Measurements from ENCODE around the gene RUNX1.

Gene RUNX1

GRCh38 chr21:34924194-34924593 is 124.9 kb downstream of the RUNX1 start:
- Histone ChIP-seq H3K36me3 (no peaks in the 10 kb centered on the region), H3K27me3 (no peaks in the 10 kb centered on the region), H3K9me3 (no peaks in the 10 kb centered on the region; the same call in 1 of the 2 replicates), H3K4me3 (ENCODE audit: low read depth, low read length) (no peak overlapping the region), H3K4me1 (no peaks in the 10 kb centered on the region)
- no peak for DNase-seq
- TF ChIP-seq, protein P1, sequence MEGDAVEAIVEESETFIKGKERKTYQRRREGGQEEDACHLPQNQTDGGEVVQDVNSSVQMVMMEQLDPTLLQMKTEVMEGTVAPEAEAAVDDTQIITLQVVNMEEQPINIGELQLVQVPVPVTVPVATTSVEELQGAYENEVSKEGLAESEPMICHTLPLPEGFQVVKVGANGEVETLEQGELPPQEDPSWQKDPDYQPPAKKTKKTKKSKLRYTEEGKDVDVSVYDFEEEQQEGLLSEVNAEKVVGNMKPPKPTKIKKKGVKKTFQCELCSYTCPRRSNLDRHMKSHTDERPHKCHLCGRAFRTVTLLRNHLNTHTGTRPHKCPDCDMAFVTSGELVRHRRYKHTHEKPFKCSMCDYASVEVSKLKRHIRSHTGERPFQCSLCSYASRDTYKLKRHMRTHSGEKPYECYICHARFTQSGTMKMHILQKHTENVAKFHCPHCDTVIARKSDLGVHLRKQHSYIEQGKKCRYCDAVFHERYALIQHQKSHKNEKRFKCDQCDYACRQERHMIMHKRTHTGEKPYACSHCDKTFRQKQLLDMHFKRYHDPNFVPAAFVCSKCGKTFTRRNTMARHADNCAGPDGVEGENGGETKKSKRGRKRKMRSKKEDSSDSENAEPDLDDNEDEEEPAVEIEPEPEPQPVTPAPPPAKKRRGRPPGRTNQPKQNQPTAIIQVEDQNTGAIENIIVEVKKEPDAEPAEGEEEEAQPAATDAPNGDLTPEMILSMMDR (IDR thresholded peaks at IDR 0.05; ENCODE audit: low read depth, low read length): no peak

DNA sequence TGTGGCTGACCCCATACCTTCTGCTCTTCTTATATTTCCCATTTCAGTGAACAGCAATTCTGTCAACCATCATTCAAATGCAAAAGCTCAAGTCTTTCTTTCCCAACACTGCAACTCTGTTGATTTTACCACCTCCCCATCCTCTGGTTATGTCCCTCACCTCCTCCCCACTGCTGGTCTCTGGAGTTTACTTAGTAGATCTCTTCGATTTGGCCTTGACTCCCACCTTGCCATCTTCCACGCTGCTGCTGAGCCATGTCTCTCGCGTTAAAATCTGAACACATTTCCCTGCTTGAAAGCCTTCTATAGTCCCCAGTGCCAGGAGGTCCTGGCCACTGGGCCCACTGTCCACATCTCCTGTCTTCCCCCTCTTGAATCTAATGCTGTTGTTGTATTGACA is 125.5 kb downstream of the RUNX1 start:
- Histone ChIP-seq H3K36me3 (no peaks in the 10 kb centered on the region), H3K27me3 (no peaks in the 10 kb centered on the region), H3K4me1 (no peaks in the 10 kb centered on the region), H3K9me3 (no peaks in the 10 kb centered on the region; the same call in 1 of the 2 replicates), H3K4me3 (ENCODE audit: low read depth, low read length) (no peak overlapping the region)
- no peak for DNase-seq
- TF ChIP-seq, protein P1 (IDR thresholded peaks at IDR 0.05; ENCODE audit: low read depth, low read length): no peak

DNA sequence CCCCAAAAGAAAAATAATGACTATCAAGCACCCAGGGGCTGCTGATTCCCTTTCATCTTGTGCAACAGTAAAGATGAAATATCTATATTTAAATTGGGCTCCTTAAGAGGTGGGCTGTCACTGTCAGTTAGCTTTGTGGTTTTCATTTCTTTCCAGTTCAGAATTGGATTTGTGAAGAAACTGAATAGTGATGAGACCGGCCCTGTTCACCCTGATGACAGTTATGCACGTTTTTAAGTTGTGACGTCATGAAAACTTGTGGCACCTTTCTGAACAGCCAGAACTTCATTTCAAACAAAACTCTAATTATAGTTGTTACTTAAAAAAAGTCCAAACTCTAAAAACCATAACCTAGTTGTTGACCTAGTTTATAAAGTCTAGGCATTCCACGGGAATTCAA is 125.9 kb downstream of the RUNX1 start:
- Histone ChIP-seq H3K36me3 (no peaks in the 10 kb centered on the region), H3K4me1 (no peaks in the 10 kb centered on the region), H3K9me3 (no peaks in the 10 kb centered on the region; the same call in 1 of the 2 replicates), H3K27me3 (no peaks in the 10 kb centered on the region), H3K4me3 (ENCODE audit: low read depth, low read length) (no peak overlapping the region)
- TF ChIP-seq, protein P1 (IDR thresholded peaks at IDR 0.05; ENCODE audit: low read depth, low read length): no peak
- DNase-seq: no peak

GRCh38 chr21:34922479-34922878 is 126.6 kb downstream of the RUNX1 start:
- no peaks in the 10 kb centered on the region for H3K4me1 ChIP-seq
- TF ChIP-seq, protein P1 (IDR thresholded peaks at IDR 0.05; ENCODE audit: low read depth, low read length): no peak
- H3K36me3 ChIP-seq: no peaks in the 10 kb centered on the region

DNA sequence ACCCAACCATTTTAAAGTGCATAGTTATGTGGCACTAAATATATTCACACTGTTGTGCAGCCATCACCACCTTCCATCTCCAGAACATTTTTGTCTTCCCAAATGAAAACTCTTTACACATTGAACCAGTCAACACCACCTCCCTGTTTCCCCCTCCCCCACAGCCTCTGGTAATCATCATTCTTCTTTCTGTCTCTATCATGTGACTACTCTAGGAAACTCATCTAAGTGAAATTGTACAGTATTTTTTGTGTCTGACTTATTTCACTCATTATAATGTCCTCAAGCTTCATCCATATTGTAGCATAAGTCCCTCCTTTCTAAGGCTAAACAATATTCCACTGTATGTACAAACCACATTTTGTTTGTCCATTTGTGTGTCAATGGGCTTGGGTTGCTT is 128.0 kb downstream of the RUNX1 start:
- no peaks in the 10 kb centered on the region for H3K4me1 ChIP-seq
- DNase-seq: no peak
- H3K4me3 ChIP-seq (ENCODE audit: low read depth, low read length): no peak overlapping the region

More at GRCh38 chr21:34922479-34922878, 126.6 kb downstream of the RUNX1 start:
- no peaks in the 10 kb centered on the region; the same call in 1 of the 2 replicates for H3K9me3 ChIP-seq
- no peak for DNase-seq
- no peak overlapping the region for H3K4me3 ChIP-seq (ENCODE audit: low read depth, low read length)
- no peaks in the 10 kb centered on the region for H3K27me3 ChIP-seq

DNA sequence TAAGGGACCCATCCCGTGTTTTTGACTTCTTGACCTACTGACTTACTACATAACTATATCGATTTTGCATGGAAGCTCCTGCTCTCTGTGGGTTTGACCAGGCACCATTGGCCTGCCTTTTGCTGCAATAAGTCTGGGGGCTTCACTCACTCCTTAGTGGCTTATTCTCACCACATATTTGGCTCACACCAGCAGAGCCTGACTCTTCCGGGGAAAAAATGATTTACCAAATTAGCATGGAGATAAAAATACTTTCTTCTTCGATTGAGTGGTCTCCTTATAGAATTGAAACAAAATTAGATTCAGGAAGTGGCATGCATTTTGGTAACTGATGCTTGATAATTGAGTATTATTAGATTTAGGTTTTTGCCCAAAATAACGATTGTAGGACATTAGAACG is 129.7 kb downstream of the RUNX1 start:
- TF ChIP-seq, protein P1 (IDR thresholded peaks at IDR 0.05; ENCODE audit: low read depth, low read length): no peak
- no peak overlapping the region for H3K4me3 ChIP-seq (ENCODE audit: low read depth, low read length)

More for the DNA sequence above, 128.0 kb downstream of the RUNX1 start:
- H3K36me3 ChIP-seq: no peaks in the 10 kb centered on the region
- H3K9me3 ChIP-seq: no peaks in the 10 kb centered on the region; the same call in 1 of the 2 replicates
- TF ChIP-seq, protein P1 (IDR thresholded peaks at IDR 0.05; ENCODE audit: low read depth, low read length): no peak
- no peaks in the 10 kb centered on the region for H3K27me3 ChIP-seq

More for the DNA sequence above, 129.7 kb downstream of the RUNX1 start:
- DNase-seq: no peak
- Histone ChIP-seq H3K27me3 (no peaks in the 10 kb centered on the region), H3K9me3 (no peaks in the 10 kb centered on the region; the same call in 1 of the 2 replicates), H3K4me1 (no peaks in the 10 kb centered on the region), H3K36me3 (no peaks in the 10 kb centered on the region)
